A673 (cell line): Measurements from ENCODE around the gene SCD. TPM values are rescaled to one million over a fixed set of nuclear protein-coding genes. Genes with fewer than 3 reads are reported as not detected.

Experiments used
- BruUV-seq: library from RNA; stranded (reverse); fragments of 400-500 nt; replicated peaks from 2 replicates; lab custom pipeline; 2021; lab: Mats Ljungman, UMichigan
- CTCF ChIA-PET: fragments of 300-600 bp; sonication (Branson Sonifier 250); formaldehyde crosslinking; loops from one replicate; lab custom pipeline; 2022; ENCODE audit warnings: antibody characterized with exemption; lab: Charles Lee
- POLR2A ChIA-PET: fragments of 300-600 bp; sonication (Branson Sonifier 250); formaldehyde crosslinking; loops from one replicate; lab custom pipeline; 2022; ENCODE audit warnings: antibody characterized with exemption; ENCODE audit not compliant: low non-redundant PET; lab: Charles Lee
- DNase-seq: peaks from one replicate; pipeline ENCODE4 v3.0.0-alpha.2; 2015; ENCODE audit warnings: low spot score
- H3K27ac ChIP-seq: fragments of 200-600 bp; sonication (generic); 2 replicates; pipeline ENCODE4 v1.5.1; 2016; ENCODE audit warnings: mixed run types, low read depth, mild to moderate bottlenecking, mixed read lengths, antibody characterized with exemption, low read length; ENCODE audit not compliant: poor library complexity, severe bottlenecking
- H3K27me3 ChIP-seq: fragments of 200-600 bp; sonication (generic); replicated peaks from 2 replicates; pipeline ENCODE4 v1.6.1; 2017; ENCODE audit warnings: mixed run types, low read depth, mild to moderate bottlenecking, mixed read lengths, antibody characterized with exemption, low read length; ENCODE audit not compliant: insufficient read depth, poor library complexity
- H3K36me3 ChIP-seq: fragments of 200-600 bp; sonication (generic); 2 replicates; pipeline ENCODE4 v1.6.1; 2016; ENCODE audit warnings: mixed run types, mild to moderate bottlenecking, mixed read lengths, antibody characterized with exemption, low read length; ENCODE audit not compliant: insufficient read depth, poor library complexity, severe bottlenecking
- H3K4me1 ChIP-seq: fragments of 200-600 bp; sonication (generic); 2 replicates; pipeline ENCODE4 v1.6.1; 2017; ENCODE audit warnings: mixed run types, mild to moderate bottlenecking, mixed read lengths, antibody characterized with exemption, low read length; ENCODE audit not compliant: insufficient read depth, poor library complexity, severe bottlenecking
- H3K4me3 ChIP-seq: fragments of 200-600 bp; sonication (generic); 2 replicates; pipeline ENCODE4 v1.5.1; 2016; ENCODE audit warnings: low read depth, mixed run types, mild to moderate bottlenecking, mixed read lengths, low read length; ENCODE audit not compliant: poor library complexity, severe bottlenecking
- H3K9me3 ChIP-seq: fragments of 200-600 bp; sonication (generic); 2 replicates; pipeline ENCODE4 v1.6.1; 2016; ENCODE audit warnings: mixed run types, low read depth, mild to moderate bottlenecking, mixed read lengths, antibody characterized with exemption, low read length; ENCODE audit not compliant: poor library complexity, severe bottlenecking
- EZH2 ChIP-seq: fragments of 200-600 bp; sonication (generic); IDR thresholded peaks from 2 replicates; pipeline ENCODE4 v1.6.1; 2017; ENCODE audit warnings: borderline replicate concordance, low read depth, mild to moderate bottlenecking, mixed read lengths, antibody characterized with exemption, low read length; ENCODE audit not compliant: poor library complexity, severe bottlenecking
- intact Hi-C: fragments of 100-400 bp; cut with micrococcal nuclease; formaldehyde crosslinking; loops from one replicate; pipeline ENCODE4 v1.10.0; 2022; ENCODE audit not compliant: unreplicated experiment
- total RNA-seq: library from RNA; stranded (reverse); gene quantifications from 2 replicates; pipeline ENCODE4 v1.2.3, GENCODE V29; 2021
- TF ChIP-seq, protein P1 (sequence below): fragments of 300-800, 200-600 bp; sonication (generic); conservative IDR thresholded peaks from 2 replicates; pipeline ENCODE4 v1.5.1; 2017; ENCODE audit warnings: low read depth, mild to moderate bottlenecking, antibody characterized with exemption, low read length, moderate library complexity, mixed read lengths

Gene SCD
- total RNA-seq, 1 experiment from 2014 or later: 519 TPM

DNA sequence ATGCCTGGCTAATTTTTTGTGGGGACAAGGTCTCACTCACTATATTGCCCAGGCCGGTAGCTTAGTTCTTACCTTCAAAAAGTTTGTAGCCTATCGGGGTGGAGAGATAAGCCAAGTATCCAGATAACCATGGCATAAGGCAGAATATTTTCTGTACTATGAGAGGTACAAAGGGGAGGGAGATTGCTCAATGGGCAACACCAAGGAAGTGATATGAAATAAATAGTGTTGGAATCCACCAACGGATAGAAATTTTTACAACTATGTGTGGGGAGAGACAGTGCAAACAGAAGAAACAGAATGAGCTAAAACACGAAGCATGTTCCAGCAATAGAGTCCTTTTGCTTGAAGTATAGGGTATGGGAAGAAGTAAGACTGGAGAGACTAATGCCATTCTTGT lies 8.1 kb downstream of the SCD start:
- peak overlapping the region; percentile 45 for H3K27ac ChIP-seq
- H3K36me3 ChIP-seq: peaks cover 96% of the 10 kb centered on the region
- ChIA-PET POLR2A (no interaction called here), CTCF (no interaction called here)
- H3K4me3 ChIP-seq: no peak overlapping the region
- H3K4me1 ChIP-seq: peaks cover 39% of the 10 kb centered on the region
- no peak for TF ChIP-seq EZH2
- TF ChIP-seq, protein P1, sequence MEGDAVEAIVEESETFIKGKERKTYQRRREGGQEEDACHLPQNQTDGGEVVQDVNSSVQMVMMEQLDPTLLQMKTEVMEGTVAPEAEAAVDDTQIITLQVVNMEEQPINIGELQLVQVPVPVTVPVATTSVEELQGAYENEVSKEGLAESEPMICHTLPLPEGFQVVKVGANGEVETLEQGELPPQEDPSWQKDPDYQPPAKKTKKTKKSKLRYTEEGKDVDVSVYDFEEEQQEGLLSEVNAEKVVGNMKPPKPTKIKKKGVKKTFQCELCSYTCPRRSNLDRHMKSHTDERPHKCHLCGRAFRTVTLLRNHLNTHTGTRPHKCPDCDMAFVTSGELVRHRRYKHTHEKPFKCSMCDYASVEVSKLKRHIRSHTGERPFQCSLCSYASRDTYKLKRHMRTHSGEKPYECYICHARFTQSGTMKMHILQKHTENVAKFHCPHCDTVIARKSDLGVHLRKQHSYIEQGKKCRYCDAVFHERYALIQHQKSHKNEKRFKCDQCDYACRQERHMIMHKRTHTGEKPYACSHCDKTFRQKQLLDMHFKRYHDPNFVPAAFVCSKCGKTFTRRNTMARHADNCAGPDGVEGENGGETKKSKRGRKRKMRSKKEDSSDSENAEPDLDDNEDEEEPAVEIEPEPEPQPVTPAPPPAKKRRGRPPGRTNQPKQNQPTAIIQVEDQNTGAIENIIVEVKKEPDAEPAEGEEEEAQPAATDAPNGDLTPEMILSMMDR: no peak
- no peaks in the 10 kb centered on the region for H3K9me3 ChIP-seq
- no TSS peak for BruUV-seq
- DNase-seq: no peak
- intact Hi-C loops: no loop called here
- H3K27me3 ChIP-seq: no peaks in the 10 kb centered on the region

DNA sequence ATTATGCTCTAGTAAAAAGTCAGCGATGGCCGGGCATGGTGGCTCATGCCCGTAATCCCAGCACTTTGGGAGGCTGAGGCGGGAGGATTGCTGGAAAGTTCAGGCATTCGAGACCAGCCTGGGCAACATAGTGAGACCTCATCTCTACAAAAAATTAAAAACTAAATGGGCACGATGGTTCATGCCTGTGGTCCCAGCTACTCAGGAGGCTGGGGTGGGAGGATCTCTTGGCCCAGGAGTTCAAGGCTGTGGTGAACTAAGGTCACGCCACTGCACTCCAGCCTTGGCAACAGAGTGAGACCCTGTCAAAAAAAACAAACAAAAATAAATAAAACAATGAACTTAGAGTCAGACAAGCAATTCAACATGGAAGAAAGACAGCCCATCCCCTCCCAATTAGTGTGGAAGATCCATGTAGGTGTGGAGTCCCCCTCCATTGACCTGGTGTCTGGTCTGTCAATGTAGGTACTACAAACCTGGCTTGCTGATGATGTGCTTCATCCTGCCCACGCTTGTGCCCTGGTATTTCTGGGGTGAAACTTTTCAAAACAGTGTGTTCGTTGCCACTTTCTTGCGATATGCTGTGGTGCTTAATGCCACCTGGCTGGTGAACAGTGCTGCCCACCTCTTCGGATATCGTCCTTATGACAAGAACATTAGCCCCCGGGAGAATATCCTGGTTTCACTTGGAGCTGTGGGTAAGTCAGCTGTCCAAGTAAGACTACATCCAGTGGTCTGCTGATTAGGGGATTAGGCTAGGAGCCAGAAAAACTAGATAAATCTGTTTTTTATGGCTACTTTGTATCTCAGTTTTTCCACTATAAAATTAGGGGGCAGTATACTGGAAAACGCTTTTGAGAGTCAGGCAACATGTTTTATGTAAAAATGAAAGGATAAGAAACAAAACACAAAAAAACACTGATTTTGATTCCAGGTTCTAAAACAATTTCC lies 9.3 kb downstream of the SCD start:
- ChIA-PET CTCF (interaction anchor here (0.6 kb wide), 1 partner anchor 21 kb away, joined by 6 read pairs; no protein-coding TSS in a partner anchor), POLR2A (no interaction called here)
- peaks cover 96% of the 10 kb centered on the region for H3K36me3 ChIP-seq
- H3K9me3 ChIP-seq: no peaks in the 10 kb centered on the region
- H3K27me3 ChIP-seq: no peaks in the 10 kb centered on the region
- H3K4me1 ChIP-seq: peaks cover 36% of the 10 kb centered on the region
- no peak for DNase-seq
- peak overlapping the region; percentile 45 for H3K27ac ChIP-seq
- no peak overlapping the region for H3K4me3 ChIP-seq
- TF ChIP-seq, protein P1: no peak
- no peak for TF ChIP-seq EZH2
- BruUV-seq: no TSS peak
- intact Hi-C loops: no loop called here

DNA sequence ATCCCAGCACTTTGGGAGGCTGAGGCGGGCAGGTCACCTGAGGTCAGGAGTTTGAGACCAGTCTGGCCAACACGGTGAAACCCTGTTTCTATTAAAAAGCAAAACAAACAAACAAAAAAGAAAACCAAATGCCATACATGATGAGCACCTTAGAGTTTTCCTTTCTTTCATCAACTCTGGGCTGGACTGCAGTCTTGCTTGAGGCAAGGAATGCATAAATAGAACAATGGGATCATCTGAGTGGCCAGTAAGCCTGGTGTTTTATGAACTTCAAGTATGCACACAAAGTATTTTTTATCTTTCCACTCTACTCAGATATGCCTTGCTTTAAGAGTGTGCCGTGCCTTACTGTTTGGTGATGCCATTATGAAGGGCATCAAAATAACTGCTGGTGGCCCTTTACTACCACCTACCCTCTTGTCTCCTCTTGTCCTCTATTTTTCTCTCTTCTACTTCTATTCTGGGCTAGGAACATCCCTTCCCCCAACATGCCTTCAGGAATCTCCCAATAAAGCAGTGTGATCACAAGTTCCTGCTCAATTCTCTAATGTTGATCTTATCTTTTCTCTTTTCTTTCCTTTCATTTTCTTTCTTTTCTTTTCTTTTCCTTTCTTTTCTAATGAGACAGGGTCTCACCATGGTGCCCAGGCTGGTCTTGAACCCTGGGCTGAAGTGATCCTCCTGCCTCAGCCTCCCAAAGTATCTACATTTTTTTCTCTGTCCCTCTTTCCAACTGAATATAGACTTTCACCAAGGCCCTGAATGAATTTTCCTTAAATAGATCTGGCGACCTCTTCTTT lies 10.2 kb downstream of the SCD start:
- intact Hi-C loops: no loop called here
- TF ChIP-seq EZH2: no peak
- TF ChIP-seq, protein P1: no peak
- peak overlapping the region; percentile 22 for H3K27ac ChIP-seq
- peaks cover 36% of the 10 kb centered on the region for H3K4me1 ChIP-seq
- no peaks in the 10 kb centered on the region for H3K27me3 ChIP-seq
- no peaks in the 10 kb centered on the region for H3K9me3 ChIP-seq
- BruUV-seq: no TSS peak
- H3K36me3 ChIP-seq: peaks cover 96% of the 10 kb centered on the region
- DNase-seq: no peak
- ChIA-PET CTCF (no interaction called here), POLR2A (no interaction called here)
- no peak overlapping the region for H3K4me3 ChIP-seq
